HG02798 (cell line): Measurements from ENCODE around the gene ITM2C.

Source experiments
- ATAC-seq: cut with Tn5 transposase; IDR thresholded peaks from one replicate; pipeline ENCODE4 v1.9.1; 2021; ENCODE audit warnings: mild to moderate bottlenecking; ENCODE audit not compliant: unreplicated experiment, poor library complexity

ITM2C gene

GRCh38 chr2:230904856-230905447 is 40.2 kb downstream of the ITM2C start:
- no peak for ATAC-seq

- ATAC-seq, result no peak
These were observed 41.0 kb downstream of the ITM2C start for GRCh38 chr2:230905448-230906421.

GRCh38 chr2:230906471-230907230 is 41.9 kb downstream of the ITM2C start:
- no peak for ATAC-seq

DNA sequence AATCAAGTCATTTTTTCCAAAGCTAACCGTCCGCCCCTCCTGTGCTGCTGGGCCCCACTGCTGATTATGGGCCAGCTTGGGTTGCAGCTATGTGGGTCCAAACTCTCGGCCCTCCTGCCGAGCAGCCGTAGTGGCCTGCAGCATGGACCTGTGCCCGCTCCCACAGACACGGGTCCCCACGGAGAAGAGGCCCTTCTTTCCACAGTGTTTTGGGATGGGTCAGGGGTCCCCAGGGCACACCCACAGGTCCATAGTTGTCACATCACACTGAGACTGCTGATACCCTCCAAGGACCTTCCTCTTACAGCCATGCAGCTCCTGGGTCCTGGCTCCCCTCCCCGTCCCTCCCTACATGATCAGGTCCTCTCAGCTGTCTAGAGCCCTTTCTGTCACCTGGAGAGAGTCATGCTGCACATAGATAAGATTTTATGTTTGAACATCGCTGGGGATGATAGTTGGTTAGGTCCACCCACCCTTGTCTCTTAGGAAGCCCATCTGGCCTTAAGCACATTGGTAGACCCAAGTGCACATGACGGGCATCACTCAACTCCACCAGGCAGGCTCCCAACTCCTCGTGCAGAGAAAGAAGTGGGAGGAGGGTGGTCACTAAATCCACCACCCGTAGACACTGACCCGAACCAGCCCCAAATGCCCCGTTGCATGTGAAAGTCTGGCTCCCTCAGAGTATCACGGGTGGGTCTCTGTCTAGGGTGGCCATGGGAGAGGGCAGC is 42.8 kb downstream of the ITM2C start:
- ATAC-seq, result no peak

DNA sequence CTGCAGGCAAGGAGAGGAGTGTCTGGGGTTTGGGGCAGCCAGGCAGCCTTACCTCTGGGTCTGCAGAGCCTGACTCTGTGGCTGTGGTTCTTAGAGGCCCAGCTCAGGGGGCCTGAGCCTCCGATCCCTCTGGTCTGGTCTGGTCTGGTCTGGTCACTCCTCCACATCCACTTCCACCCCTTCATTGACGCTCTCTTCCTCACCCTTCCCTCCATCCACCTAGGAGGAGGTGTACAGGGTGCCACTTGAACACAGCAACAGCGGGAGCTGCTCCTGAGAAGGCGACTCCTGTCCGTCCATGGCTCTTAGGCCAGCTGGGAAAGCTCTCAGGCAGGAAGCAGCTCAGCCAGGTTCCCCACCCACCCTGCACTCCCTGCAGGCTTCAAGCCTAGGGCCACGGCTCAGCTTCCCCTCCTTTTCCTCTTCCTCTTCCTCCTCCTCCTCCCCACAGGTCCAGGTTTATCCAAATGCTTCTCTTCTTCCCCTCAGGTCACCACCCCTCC is 43.4 kb downstream of the ITM2C start:
- ATAC-seq, result no peak

DNA sequence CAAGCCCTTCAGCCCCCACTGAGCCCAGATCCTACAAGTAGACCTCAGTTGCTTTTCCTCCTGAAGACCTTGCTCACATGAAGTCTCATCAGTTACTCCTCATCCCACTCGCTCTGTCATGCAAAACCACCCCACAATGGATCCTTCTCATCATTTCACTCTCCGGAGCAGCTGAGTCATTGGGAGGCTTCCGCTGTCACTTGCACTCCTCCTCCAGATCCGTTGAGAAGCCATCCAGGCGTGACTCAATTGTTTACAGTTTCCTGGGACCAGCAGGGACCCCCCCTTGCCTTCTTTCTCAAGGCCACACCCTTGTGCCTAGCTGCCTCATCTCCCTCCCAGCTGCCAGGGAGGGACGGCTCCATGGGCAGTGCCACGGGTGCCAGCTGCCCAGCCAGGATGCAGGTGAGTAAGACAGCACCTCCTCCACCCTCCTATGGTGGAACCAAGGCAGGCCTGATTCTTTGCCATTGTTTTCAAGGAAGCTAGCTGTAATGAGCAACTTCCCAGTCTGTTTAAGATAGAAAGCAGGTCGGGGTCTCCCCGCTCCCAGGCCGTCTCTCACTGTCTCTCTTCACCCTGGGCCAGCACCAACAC is 44.0 kb downstream of the ITM2C start:
- ATAC-seq, result no peak

DNA sequence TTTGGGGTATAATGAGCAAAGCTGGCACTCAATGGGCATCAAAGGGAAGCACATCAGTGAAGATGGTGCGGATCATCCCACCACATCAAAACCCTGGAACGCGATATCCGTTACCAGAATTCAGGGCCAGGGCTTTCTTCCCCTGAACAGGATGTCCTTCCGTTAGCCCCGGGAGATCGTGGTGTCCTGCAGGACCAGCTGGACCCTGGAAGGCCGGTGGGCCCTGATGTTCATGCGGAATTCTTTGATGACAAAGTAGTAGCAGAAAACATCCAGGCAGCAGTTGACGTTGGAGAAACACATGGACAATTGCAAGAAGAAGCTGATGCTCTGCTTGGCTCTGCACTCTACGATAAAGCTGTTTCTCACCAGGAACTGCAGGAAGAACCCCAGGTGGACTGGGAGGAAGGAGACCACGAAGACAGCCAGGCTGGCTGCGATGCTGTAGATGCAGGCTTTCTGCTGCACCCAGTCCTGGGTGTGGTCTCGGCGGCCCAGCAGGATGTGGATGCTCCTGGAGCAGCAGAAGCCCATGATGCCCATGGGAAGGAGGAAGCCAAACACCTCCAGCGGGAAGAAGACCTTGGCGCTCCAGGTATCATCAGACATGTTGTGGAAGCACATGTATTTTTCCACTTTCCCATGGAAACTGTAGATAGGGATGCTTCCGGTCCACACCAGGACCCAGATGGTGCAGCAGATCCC is 45.3 kb downstream of the ITM2C start:
- ATAC-seq, result no peak

DNA sequence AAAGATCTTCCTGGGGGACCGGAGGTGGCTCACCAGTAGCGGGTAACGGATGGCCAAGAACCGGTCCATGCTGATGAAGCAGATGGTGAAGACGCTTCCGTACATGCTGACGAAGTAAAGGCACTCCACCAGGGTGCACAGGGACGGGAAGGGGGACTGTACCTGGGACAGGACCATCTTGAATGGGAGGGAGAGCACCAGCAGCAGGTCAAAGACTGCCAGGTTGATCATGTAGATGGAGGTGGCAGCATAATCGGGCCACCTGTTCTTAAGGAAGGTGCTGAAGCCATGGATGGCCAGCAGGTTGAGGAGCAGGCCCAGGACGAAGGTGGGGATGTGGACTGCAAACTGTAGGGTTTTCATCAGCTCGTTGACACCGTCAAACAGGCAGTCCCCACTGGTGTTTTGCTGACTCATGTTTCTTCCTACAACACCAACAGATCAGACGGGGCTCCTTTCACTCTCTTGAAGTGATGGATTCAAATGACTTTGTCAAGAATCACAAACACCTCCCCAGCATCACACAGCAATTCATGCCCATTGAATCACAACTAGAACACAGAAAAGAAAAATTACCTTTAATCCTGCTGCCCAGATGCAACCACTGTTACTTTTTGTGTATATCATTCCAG is 45.9 kb downstream of the ITM2C start:
- no peak for ATAC-seq

GRCh38 chr2:230912046-230912445 is 47.3 kb downstream of the ITM2C start:
- no peak for ATAC-seq

GRCh38 chr2:230912724-230913123 is 48.0 kb downstream of the ITM2C start:
- no peak for ATAC-seq

GRCh38 chr2:230913406-230914143 is 48.8 kb downstream of the ITM2C start:
- ATAC-seq, result no peak

GRCh38 chr2:230914886-230915285 is 50.1 kb downstream of the ITM2C start:
- ATAC-seq, result no peak

DNA sequence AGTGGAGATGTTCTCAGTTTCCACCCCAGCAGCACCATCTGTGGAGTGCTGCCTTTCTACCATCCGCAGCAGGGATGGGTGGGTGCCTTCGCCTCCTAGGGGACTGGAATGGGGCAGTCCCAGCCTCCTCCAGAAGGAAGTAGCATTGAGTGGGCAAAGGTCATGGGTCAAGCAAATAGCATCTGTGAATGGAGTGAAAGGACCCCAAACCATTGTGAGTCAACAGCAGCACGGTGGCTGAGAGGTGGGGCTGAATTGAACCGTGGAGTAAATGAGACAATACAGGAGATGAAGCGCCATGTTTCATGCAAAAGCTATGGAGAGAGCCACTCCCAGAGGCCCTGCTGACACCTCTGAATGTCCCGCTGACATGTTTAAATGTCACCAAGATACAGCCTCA is 50.6 kb downstream of the ITM2C start:
- ATAC-seq, result no peak

- no peak for ATAC-seq
These were observed 51.5 kb downstream of the ITM2C start for GRCh38 chr2:230916218-230916617.

GRCh38 chr2:230919240-230919639 is 54.5 kb downstream of the ITM2C start:
- no peak for ATAC-seq

- ATAC-seq, result no peak
These were observed 54.9 kb downstream of the ITM2C start for GRCh38 chr2:230919681-230920080.

DNA sequence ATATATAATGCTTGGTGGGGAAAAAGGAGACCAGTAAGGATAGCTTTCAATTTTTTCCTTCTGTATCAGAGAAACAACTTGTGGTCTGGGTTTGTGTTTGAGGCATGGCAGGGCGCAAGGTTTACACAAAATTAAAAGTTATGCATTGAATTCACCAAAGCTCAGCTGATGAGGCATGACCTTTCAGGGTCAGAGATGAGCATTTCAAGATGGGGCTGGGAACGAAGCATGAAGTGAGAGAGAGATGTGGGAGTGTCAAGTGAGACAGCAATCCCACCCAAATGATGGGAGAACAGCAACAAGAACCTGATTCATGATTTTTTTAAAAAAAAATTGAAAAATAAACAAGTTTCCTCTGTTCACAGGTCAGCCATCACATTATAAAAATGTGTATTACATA is 55.4 kb downstream of the ITM2C start:
- no peak for ATAC-seq
